Measurements from ENCODE around the gene PLXNC1.

DNA sequence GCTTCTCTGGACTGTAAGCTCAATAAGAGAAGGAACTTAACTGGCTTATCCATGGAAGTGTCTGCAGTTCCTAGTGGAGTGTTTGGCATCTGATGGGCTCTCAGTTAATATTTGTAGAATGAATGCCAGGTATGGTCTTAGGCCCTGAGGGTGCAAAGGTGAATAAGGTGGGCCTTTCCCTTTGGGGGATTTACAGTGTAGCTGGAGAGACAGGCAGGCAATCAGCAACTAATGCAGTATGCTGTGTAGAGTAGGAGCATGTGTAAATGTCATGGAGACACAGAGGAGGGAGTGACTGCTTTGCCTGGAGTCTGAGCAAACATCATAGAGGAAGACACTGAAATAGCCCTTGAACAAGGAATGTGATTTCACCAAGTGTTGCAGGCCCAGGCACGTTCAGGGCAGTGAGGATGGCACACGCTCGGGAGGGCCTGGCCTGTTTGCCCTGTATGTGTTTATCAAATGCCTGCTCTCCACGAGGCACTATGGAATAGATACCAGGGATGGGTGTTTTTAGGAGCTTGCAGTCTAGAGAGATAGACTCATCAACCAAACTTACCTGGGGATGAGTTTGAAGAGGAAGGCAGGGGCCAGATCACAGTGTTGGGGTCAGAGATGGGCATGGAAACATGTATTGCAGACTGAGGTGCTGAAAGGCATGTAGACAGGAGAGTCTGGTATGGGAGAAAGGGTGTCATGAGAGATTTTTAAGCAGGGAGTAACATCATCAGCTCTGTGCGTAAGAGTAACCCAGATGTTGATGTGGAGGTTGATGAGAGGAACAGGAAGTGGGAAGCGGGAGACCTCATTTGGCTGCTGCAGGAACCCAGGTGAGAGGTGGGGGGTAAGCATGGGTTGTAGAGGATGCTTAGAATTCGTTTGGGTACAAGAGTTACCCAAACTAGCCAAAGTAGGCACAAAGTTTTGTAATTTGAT lies 54.1 kb downstream of the PLXNC1 start:
- TF ChIP-seq, protein P1, sequence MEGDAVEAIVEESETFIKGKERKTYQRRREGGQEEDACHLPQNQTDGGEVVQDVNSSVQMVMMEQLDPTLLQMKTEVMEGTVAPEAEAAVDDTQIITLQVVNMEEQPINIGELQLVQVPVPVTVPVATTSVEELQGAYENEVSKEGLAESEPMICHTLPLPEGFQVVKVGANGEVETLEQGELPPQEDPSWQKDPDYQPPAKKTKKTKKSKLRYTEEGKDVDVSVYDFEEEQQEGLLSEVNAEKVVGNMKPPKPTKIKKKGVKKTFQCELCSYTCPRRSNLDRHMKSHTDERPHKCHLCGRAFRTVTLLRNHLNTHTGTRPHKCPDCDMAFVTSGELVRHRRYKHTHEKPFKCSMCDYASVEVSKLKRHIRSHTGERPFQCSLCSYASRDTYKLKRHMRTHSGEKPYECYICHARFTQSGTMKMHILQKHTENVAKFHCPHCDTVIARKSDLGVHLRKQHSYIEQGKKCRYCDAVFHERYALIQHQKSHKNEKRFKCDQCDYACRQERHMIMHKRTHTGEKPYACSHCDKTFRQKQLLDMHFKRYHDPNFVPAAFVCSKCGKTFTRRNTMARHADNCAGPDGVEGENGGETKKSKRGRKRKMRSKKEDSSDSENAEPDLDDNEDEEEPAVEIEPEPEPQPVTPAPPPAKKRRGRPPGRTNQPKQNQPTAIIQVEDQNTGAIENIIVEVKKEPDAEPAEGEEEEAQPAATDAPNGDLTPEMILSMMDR (conservative IDR thresholded peaks at IDR 0.05; ENCODE audit: low read length): no peak
- TF ChIP-seq EZH2phosphoT487 (IDR thresholded peaks at IDR 0.05; ENCODE audit: borderline replicate concordance): no peak

Data from Loucy (cell line).